Stimulated activated CD8-positive, alpha-beta memory T cell treated with anti-CD3 and anti-CD28 coated beads, Interleukin-2, amount 100 ng/mL, for 48 hours (primary cell): ENCODE data around the gene ADORA2A.

ENCODE experiments used
- DNase-seq, 2 donors: peaks; one replicate each; pipeline ENCODE4 v3.0.0-alpha.2; 2020; ENCODE audit warnings: low read depth in 2 of 2

ADORA2A gene

GRCh38 chr22:24403346-24403745, 24.1 kb upstream of the ADORA2A start:
- no peak for DNase-seq

DNA sequence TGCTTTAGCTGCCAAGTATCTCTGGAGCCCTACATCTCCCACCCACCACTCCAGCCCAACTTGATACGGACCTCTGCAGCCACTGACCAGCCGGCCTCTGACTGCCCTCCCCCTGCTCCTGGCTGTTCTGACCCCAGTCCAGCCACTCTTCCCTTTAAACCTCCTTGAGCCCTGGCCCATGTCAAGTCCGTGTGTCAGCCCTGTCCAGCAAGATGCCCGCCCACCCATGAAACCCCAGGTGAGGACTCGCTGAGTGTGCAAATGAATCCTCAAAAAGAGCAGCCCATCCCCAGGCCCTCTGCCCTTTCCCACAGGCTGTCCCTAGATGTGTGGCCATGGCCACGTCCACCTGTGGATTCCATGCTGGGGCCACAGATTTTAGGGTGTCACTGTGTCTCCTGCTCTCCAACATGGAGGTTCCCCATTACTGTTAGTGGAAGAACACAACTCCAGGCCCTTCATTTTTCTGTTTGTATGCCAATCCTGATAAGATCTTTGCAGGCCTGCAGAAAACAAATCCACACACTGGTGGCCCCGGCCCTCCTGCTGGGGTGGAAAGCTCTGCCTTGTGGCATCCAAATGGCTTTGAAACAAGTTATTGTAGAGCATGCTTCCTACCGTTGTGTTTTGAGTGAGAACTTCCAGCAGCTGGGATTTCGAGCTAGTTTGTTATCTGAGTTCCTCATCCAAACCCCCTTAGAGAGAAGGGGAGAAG, 22.7 kb upstream of the ADORA2A start:
- DNase-seq = no peak

DNA sequence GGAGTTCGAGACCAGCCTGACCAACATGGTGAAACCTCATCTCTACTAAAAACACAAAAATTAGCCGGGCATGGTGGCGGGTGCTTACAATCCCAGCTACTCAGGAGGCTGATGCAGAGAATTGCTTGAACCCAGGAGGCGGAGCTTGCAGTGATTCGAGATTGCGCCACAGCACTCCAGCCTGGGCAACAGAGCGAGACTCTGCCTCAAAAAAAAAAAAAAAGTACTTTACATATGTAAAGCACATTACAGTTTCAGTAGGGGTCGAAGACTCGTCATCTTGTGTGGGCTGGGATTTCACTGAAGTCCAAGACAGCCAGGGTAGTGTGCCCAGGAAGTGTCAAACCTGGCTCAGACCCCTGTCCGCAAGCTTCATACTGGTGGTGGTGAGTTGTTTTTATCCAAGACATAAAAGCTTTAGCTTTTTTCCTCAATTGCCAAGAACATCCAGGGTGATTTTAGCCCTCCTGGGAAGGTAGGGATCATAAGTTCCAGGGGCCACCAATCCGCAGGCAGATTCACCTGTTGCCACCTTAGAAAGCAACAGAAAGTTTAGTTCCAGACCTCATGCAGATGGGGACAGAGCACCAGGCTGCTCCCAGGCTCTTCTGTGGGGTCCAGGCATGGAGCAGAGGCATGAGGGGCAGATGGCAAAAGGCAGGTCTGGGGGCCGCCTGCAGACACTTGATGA, 21.6 kb upstream of the ADORA2A start:
- DNase-seq = no peak

DNA sequence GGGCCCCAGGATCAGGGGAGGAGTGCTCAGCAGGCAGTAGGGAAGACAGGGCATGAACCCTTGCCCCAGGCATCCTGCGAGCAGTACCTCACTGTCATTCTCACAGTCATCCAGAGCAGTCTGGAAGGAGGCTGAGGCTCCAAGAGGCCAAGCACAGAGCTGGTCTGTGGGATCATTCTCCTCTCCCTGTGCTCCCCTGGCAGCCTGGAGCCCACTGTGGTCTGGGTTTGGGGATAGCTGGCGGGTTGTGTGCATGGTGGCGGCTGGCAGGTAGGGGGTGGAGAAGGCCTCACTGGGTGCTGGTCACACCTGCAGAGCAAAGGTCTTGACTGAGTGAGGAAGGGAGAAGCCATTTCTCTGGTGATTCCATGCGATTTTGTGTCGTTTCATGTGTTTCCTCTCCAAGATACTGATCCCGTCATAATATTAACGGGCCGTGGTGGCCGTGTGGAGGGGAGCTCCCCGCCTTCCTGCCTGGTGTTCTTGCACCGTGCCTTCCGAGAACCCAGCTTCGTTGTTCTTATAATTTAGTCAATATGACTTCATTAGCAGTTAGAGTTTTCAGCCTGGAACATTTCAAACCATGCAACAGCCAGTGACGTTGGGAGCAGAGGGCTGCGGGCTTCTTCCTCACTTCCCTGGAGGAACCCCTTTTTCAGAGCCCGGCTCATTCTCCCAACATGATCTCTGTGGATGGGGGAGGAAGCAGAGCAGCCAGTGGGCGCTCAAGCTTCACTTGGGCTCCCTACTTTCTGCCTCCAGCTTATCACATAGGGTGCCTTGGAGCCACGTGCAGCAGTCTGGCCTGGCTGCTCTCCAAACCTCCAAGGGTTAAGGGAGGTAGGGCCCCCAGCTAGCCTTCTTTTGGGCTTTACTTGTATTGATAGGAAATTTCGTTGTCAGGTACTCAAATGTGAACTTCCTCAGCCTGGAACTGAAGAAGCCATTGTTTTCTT, 20.8 kb upstream of the ADORA2A start:
- no peak for DNase-seq

- DNase-seq = no peak
Observed at GRCh38 chr22:24407278-24407665, 20.1 kb upstream of the ADORA2A start.

DNA sequence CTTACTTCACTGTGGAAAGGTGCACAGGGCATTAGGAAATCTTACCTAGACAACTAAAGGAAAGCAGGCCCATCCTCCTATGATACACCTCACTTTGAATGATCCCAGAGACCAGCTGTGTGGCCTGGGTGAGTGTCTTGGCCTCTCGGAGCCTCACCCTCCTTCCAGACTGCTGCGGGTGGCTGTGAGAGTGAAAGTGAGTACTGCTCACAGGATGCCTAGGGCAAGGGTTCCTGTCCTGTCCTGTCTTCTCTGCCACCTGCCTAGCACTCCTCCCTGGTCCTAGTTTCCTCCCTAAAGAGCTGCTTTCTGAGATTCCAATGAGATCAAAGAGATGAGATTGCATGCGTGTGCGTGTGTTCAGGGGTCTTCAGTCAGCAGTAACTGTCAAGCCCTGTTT, 19.5 kb upstream of the ADORA2A start:
- no peak for DNase-seq

DNA sequence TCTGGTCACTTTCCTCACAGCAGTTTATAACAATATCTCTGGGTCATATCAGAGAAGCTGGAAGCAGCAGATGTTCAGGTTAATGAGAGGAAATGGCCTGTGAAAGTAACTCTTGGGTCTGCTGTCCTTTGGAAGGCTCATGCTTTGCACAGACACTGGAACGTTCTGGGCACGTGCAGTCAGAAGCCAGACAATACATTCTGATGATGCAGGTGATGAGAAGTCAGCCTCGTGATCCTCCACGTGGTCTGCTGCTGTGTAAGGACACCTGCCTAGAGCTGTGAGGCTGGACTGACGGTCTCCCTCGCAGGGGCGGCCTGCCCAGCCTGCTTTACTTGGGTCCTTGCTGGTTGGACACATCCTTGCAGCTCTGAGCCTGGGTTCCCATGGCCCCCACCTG, 18.8 kb upstream of the ADORA2A start:
- no peak for DNase-seq

DNA sequence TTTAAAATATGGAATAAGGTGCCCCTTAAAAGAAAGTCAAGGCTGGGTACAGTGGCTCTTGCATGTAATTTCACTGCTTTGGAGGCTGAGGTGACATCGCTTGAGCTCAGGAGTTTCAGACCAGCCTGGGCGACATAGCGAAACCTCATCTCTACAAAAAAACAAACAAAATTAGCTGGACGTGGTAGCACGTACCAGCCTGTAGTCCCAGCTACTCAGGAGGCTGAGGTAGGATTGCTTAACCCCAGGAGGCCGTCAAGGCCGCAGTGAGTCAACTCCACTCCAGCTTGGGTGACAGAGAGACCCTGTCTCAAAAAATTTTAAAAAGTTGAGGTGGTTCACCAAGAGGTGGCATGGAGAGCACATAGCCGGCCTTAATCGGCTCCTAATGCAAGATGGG, 17.7 kb upstream of the ADORA2A start:
- no peak for DNase-seq

DNA sequence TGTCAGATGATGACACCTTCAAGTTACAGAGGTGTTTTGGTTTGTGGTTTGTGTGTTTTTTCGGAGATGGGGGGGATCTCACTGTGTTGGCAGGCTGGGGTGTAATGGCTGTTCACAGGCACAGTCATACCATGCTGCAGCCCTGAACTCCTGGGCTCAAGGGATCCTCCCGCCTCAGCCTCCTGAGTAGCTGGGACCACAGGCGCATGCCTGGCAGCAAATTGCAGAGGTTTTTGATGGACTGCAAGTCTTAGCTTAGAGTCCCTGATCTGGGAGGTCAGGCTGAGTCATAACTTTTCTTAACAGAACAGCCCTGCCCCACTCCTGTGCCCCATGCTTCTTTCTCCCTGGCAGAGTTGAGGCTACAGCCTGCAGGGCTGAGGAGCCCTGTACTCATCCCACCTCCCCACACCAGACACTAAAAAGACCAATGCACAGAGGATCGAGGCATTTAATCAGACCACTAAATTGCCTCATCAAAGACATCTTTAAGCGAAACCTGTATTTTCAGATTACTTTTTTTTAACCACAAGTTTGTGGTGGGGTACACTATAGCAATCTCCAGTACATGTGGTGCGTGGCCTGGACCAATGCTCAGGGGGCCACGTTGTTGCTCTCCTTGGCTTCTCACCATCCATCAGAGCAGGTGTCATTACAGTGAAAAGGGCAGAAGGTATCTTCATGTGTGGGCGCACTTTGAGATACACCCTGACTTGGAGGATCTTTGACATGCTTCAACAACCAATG, 17.1 kb upstream of the ADORA2A start:
- DNase-seq = no peak

- no peak for DNase-seq
Observed at GRCh38 chr22:24411256-24412004, 16.0 kb upstream of the ADORA2A start.

DNA sequence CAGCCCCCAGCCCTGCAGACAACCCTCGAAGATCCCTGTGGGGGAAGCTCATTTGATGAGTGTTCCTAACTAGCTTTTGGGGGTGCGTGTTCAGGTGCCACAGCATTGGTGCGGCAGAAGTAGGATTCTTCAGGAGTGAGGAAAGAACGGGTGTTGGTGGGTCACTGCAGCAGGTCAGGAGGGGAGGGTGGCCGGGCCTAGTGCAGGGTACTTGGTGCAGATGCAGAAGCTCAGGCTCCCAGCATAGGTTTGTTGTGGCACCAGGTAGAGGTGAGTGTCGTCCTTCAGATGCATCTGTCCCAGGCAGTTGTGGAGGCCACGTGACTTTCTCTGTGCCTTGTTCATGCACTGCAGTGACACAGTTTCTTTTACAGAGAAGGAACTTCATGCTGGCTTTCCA, 15.1 kb upstream of the ADORA2A start:
- DNase-seq = no peak

GRCh38 chr22:24413271-24413670, 14.1 kb upstream of the ADORA2A start:
- no peak for DNase-seq

DNA sequence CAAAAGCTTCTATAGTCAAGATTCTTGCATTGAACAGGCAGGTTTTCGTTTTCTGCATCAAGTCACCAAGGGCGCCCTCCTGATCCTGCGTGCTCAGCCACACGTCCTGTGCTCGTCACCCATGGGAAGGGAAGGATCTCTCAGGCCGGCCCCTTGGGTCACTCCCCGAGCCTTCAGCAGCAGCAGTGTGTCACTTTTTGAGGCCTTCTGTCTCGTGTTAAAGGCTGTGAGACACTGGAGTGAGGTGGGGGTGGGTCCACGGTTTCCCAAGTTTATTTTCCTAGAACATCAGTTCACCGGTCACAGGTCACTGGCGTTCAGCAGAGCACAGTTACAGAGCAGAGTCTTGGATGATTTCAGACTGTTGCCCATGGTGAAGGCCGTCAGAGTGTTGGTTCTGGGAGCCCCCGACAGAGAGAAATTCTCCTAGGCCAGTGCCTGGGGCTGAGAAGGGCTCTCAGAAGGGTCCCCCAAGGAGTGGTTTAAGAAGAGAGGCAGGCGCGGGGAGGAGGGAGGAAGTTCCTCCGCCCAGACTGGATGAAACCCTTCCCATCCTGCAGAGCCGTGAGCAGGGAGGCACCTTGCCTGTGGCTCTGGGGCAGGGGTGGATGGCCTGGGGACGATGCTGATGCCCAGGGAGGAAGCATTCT, 13.5 kb upstream of the ADORA2A start:
- DNase-seq = no peak

DNA sequence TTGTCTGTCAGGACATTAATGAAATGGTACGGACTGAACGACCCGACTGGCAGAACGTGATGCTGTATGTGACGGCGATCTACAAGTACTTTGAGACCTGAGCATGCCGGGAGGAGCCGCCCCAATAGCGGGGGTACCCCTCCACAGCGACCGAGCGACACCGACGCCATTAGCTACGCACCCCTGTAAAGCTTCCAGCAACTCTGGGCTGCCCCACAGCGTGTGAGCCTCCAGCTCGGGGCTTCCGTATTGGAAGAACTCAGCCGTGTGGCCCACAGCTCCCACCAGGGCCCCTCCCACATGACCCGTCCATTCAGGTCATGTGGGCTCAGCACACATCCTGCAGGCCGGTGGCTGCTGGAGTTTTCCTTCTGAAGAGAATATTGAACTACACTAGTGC, 12.9 kb upstream of the ADORA2A start:
- no peak for DNase-seq

- no peak for DNase-seq
Observed at GRCh38 chr22:24414984-24415945, 12.1 kb upstream of the ADORA2A start.

DNA sequence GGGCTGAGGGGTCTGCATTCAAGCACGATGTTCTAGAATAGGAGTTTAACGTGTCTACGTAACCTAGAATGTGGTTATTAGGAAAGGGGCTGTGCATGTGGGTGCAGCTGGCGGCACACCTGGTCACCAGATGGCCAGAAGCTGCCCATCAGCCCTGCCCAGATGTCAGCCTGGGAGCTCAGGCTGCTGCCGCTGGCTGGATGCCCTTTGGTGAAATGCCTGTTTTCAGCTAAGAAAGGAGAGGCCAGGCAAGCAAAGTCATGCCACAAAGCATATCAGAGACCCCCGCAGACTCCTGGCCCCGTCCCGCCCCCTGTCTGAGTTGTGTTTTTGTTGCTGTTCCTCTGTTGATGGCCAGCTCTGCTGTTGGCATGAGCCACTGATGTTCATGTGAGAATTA, 11.3 kb upstream of the ADORA2A start:
- DNase-seq = no peak

GRCh38 chr22:24416611-24417010, 10.8 kb upstream of the ADORA2A start:
- no peak for DNase-seq

DNA sequence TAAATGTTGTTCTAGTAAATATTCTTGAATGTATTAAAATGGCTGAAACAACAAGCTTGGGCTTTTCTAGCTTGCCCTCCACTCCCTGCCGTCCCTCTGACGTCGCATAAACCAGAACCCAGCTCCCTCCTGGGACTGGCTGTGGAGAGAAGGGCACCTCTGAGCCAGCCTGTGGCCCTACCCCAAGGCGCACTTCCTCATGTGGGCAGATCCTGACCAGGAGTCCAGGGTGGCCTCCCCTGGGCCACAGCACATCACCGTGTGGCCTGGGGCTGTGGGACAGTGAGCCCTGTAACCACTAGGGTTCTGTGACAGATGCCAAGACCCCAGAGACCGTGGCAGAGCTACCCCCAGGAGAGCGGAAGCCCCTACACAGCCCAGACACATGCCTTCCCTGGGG, 10.2 kb upstream of the ADORA2A start:
- DNase-seq = no peak

- no peak for DNase-seq
Observed at GRCh38 chr22:24417901-24418641, 9.3 kb upstream of the ADORA2A start.
